ENCODE data around the gene MS4A15. TPM values are rescaled to one million over a fixed set of nuclear protein-coding genes. Genes with fewer than 3 reads are reported as not detected.

Gene MS4A15
- total RNA-seq, 6 donors from 2014 or later = 65.5 to 227 (median 120) TPM

- 77 to 83% methylated on average over 4 of the region's 4 CpGs for WGBS, 2 donors
- H3K9me3 ChIP-seq = no peaks in the 10 kb centered on the region
- peak overlapping the region in 2 of 4 donors; percentile 4 to 23 for H3K27ac ChIP-seq
- no peak for ATAC-seq (ENCODE audit: low FRiP score in 2 of 2)
- DNase-seq = no peak
- no peaks in the 10 kb centered on the region for H3K36me3 ChIP-seq
- TF ChIP-seq POLR2A (IDR thresholded peaks at IDR 0.05) (no peak), POLR2AphosphoS5 (IDR thresholded peaks at IDR 0.05) (no peak), CTCF (IDR thresholded peaks at IDR 0.05) (no peak), EP300 (IDR thresholded peaks at IDR 0.05) (no peak)
- no peak overlapping the region for H3K4me3 ChIP-seq
- peaks cover 0 to 9% (median 0%) of the 10 kb centered on the region in 4 donors for H3K4me1 ChIP-seq
- H3K27me3 ChIP-seq = no peaks in the 10 kb centered on the region
Observed at GRCh38 chr11:60761436-60762190, 4.9 kb downstream of the MS4A15 start.

- Histone ChIP-seq H3K27me3 (no peaks in the 10 kb centered on the region), H3K27ac (peak overlapping the region in 2 of 4 donors; percentile 4 to 57), H3K9me3 (no peaks in the 10 kb centered on the region), H3K4me3 (no peak overlapping the region), H3K4me1 (peaks cover 0 to 13% (median 5%) of the 10 kb centered on the region in 4 donors), H3K36me3 (no peaks in the 10 kb centered on the region)
- ATAC-seq (ENCODE audit: low FRiP score in 2 of 2) (peak; percentile 39 to 81), DNase-seq (peak in 1 of 2 donors; percentile 48)
- 54 to 63% methylated on average over 11 of the region's 11 CpGs for WGBS, 2 donors
- TF ChIP-seq CTCF (IDR thresholded peaks at IDR 0.05) (peak in 5 of 6 experiments; percentile 8 to 57 (median 24)), EP300 (IDR thresholded peaks at IDR 0.05) (peak in 2 of 4 donors; percentile 48 to 91), POLR2AphosphoS5 (IDR thresholded peaks at IDR 0.05) (no peak), POLR2A (IDR thresholded peaks at IDR 0.05) (no peak)
Observed at GRCh38 chr11:60762851-60763691, 6.4 kb downstream of the MS4A15 start.

- TF ChIP-seq POLR2AphosphoS5 (IDR thresholded peaks at IDR 0.05) = no peak
- TF ChIP-seq CTCF (IDR thresholded peaks at IDR 0.05) = peak in 1 of 6 experiments; percentile 11
- TF ChIP-seq EP300 (IDR thresholded peaks at IDR 0.05) = no peak
- TF ChIP-seq POLR2A (IDR thresholded peaks at IDR 0.05) = no peak
- ATAC-seq (ENCODE audit: low FRiP score in 2 of 2) = peak; percentile 12 to 67
- H3K27ac ChIP-seq = peak overlapping the region in 2 of 4 donors; percentile 4 to 57
- 78 to 81% methylated on average over 10 to 11 of the region's 11 CpGs for WGBS, 2 donors
- H3K4me3 ChIP-seq = no peak overlapping the region
- peak in 1 of 2 donors; percentile 15 for DNase-seq
- no peaks in the 10 kb centered on the region for H3K9me3 ChIP-seq
- peaks cover 0 to 13% (median 5%) of the 10 kb centered on the region in 4 donors for H3K4me1 ChIP-seq
- no peaks in the 10 kb centered on the region for H3K27me3 ChIP-seq
- no peaks in the 10 kb centered on the region for H3K36me3 ChIP-seq
Observed at GRCh38 chr11:60763692-60764369, 7.2 kb downstream of the MS4A15 start.

- Histone ChIP-seq H3K27ac (no peak overlapping the region), H3K36me3 (no peaks in the 10 kb centered on the region), H3K4me3 (no peak overlapping the region), H3K27me3 (no peaks in the 10 kb centered on the region), H3K9me3 (no peaks in the 10 kb centered on the region), H3K4me1 (peaks cover 0 to 13% (median 5%) of the 10 kb centered on the region in 4 donors)
- DNase-seq (peak in 1 of 2 donors; percentile 14), ATAC-seq (ENCODE audit: low FRiP score in 2 of 2) (no peak)
- TF ChIP-seq CTCF (IDR thresholded peaks at IDR 0.05) = no peak
- no peak for TF ChIP-seq POLR2AphosphoS5 (IDR thresholded peaks at IDR 0.05)
- no peak for TF ChIP-seq EP300 (IDR thresholded peaks at IDR 0.05)
- no peak for TF ChIP-seq POLR2A (IDR thresholded peaks at IDR 0.05)
- 16 to 20% methylated on average over 1 of the region's 1 CpG for WGBS, 2 donors
Observed at GRCh38 chr11:60764879-60765278, 8.2 kb downstream of the MS4A15 start.

Measured in upper lobe of left lung (tissue), 6 donors.